ENCODE measurements around the gene LOXL3. TPM values are rescaled to one million over a fixed set of nuclear protein-coding genes. Genes with fewer than 3 reads are reported as not detected.

Gene LOXL3, protein sequence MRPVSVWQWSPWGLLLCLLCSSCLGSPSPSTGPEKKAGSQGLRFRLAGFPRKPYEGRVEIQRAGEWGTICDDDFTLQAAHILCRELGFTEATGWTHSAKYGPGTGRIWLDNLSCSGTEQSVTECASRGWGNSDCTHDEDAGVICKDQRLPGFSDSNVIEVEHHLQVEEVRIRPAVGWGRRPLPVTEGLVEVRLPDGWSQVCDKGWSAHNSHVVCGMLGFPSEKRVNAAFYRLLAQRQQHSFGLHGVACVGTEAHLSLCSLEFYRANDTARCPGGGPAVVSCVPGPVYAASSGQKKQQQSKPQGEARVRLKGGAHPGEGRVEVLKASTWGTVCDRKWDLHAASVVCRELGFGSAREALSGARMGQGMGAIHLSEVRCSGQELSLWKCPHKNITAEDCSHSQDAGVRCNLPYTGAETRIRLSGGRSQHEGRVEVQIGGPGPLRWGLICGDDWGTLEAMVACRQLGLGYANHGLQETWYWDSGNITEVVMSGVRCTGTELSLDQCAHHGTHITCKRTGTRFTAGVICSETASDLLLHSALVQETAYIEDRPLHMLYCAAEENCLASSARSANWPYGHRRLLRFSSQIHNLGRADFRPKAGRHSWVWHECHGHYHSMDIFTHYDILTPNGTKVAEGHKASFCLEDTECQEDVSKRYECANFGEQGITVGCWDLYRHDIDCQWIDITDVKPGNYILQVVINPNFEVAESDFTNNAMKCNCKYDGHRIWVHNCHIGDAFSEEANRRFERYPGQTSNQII
- total RNA-seq (10 to 100 TPM in 7 of 9 donors, 1 to 10 TPM in 2; 7.7 to 26.4 (median 12.8) TPM), polyA plus RNA-seq (10 to 100 TPM in 2 of 3 donors, 1 to 10 TPM in 1; 3.6 to 13.6 (median 11.2) TPM)
- long read RNA-seq, donor 1, transcript LOXL3-201 (14 exons, 3,502 nt) = major isoform, 6 of 13 reads
- long read RNA-seq, donor 1, partial matches to known transcripts = 7 of 13 reads
- long read RNA-seq, donor 1, other reads (novel, unspliced or antisense) = 0 of 13 reads
- long read RNA-seq, donor 2, partial matches to known transcripts = 17 of 20 reads
- long read RNA-seq, donor 2, other reads (novel, unspliced or antisense) = 0 of 20 reads
- long read RNA-seq, donor 3, partial matches to known transcripts = 7 of 8 reads
- long read RNA-seq, donor 3, other reads (novel, unspliced or antisense) = 0 of 8 reads
- long read RNA-seq, donor 4, partial matches to known transcripts = 0 of 6 reads
- long read RNA-seq, donor 4, other reads (novel, unspliced or antisense) = 1 of 6 reads
- long read RNA-seq, donor 5, transcript LOXL3-201 (14 exons, 3,502 nt) = major isoform, 10 of 21 reads
- long read RNA-seq, donor 5, partial matches to known transcripts = 3 of 21 reads
- long read RNA-seq, donor 5, other reads (novel, unspliced or antisense) = 8 of 21 reads
- long read RNA-seq, donor 6, partial matches to known transcripts = 2 of 5 reads
- long read RNA-seq, donor 6, other reads (novel, unspliced or antisense) = 1 of 5 reads
- long read RNA-seq, donor 7, partial matches to known transcripts = 6 of 8 reads
- long read RNA-seq, donor 7, other reads (novel, unspliced or antisense) = 0 of 8 reads
- long read RNA-seq, donor 8, transcript LOXL3-201 (14 exons, 3,502 nt) = major isoform, 7 of 18 reads
- long read RNA-seq, donor 8, partial matches to known transcripts = 11 of 18 reads
- long read RNA-seq, donor 8, other reads (novel, unspliced or antisense) = 0 of 18 reads
- long read RNA-seq, donor 9, partial matches to known transcripts = 6 of 6 reads
- long read RNA-seq, donor 9, other reads (novel, unspliced or antisense) = 0 of 6 reads
- long read RNA-seq, donor 10, transcript LOXL3-201 (14 exons, 3,502 nt) = major isoform, 5 of 5 reads
- long read RNA-seq, donor 10, partial matches to known transcripts = 0 of 5 reads
- long read RNA-seq, donor 10, other reads (novel, unspliced or antisense) = 0 of 5 reads

DNA sequence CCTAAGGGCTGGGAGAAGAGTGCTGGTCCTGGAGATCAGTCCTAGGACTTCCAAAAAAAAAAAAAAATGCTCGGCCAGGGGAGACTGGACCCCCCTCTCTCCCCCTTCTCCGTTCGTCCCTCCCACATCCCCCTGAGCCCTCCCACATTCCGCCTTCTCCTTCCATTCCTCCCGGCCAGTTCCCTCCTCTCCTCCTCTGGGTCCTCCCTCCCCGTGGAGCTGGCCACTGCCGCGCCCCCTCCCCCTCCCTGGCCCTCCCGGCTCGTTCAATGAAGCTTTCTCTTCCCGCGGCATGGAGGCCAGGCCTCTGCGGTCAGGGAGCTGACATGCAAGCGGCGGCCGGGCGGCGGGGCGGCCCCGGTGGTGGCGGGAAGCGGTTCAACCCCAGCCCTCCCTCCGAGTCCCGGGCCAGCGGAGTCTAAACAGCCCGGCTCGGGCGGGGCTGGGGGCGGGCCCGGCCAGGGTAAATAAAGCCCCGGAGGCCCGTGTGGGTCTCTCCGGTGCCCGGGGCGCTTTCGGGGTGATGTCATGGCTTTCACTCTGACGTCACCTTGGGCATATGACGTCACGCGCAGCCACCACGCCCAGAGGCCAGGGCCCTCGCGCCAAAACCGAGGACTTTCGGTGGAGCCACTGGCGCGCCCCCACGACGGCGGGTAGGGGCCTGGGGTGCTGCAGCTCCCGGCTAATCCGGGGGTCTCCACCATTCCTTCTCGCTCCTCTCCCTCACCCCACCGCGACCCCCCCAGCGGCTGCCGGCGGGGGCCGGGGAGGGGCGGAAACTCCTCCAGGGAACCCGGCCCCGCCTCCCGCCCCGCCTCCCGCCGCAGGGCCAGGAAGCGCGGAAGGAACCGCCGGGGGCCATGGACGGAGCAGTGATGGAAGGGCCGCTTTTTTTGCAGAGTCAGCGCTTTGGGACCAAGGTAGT lies at the start of gene LOXL3, which contains the start of gene DOK1:
TSS of gene LOXL3 (minus strand) at position 51 of the 928 bp plus-strand sequence. CDS start 1,308 bp downstream, outside the sequence.
TSS of gene DOK1 (plus strand) at position 829 of the 928 bp plus-strand sequence. CDS start at position 864, 35 bp downstream.
- peak within 1 kb of the TSS; percentile 51 to 98 (median 76) for H3K4me3 ChIP-seq
- TF ChIP-seq, protein P1, sequence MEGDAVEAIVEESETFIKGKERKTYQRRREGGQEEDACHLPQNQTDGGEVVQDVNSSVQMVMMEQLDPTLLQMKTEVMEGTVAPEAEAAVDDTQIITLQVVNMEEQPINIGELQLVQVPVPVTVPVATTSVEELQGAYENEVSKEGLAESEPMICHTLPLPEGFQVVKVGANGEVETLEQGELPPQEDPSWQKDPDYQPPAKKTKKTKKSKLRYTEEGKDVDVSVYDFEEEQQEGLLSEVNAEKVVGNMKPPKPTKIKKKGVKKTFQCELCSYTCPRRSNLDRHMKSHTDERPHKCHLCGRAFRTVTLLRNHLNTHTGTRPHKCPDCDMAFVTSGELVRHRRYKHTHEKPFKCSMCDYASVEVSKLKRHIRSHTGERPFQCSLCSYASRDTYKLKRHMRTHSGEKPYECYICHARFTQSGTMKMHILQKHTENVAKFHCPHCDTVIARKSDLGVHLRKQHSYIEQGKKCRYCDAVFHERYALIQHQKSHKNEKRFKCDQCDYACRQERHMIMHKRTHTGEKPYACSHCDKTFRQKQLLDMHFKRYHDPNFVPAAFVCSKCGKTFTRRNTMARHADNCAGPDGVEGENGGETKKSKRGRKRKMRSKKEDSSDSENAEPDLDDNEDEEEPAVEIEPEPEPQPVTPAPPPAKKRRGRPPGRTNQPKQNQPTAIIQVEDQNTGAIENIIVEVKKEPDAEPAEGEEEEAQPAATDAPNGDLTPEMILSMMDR (IDR thresholded peaks at IDR 0.05) = no peak
- no peak for TF ChIP-seq POLR2A (IDR thresholded peaks at IDR 0.05)
- no peaks in the 10 kb centered on the region for H3K9me3 ChIP-seq (replicated peaks in 1 of 3)
- peak; percentile 77 to 89 (median 85) for DNase-seq
- H3K36me3 ChIP-seq (replicated peaks in 1 of 2) = no peaks in the 10 kb centered on the region
- intact Hi-C loops (cut with DNase I) = no loop called here
- peaks cover 2 to 30% of the 10 kb centered on the region in 2 donors for H3K4me1 ChIP-seq (replicated peaks in 1 of 2)
- WGBS, 4 donors = 0 to 4% (median 1%) methylated on average over 11 to 73 of the region's 73 CpGs
- H3K27ac ChIP-seq = peak within 1 kb of the TSS; percentile 64 to 89 (median 76)
- H3K27me3 ChIP-seq = no peaks in the 10 kb centered on the region

DNA sequence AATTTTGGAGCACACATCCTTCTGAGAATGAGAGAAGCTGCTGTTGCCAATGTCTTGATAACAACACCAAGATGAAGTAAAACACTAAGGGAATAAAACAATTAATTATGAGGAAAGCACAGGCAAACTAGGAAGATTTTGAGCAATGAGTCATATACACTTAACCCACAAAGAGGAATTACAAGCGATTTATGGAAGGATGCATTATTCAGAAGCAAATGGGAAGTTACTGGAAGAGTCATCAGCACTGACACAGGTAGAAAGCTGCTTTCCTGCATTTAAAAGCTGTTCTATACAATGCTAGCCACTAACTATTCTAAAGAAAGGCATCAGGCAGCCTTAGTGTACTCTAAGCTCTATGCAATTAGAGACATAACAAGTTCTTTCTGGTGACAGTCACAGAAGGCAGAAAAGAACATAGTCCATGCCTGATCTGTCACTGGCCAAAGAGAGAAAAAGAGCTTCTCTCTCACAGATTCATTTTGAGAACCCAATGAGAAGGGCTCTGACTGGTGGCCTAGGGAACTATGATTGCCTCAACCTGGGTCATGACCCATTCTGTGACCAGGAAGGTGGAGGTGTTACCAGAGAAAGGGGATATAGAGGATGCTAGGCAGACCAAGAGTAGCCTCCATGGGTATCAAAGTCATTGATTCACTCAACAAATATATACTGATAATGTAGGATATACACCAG lies 49.0 kb upstream of the LOXL3 start:
- H3K36me3 ChIP-seq (replicated peaks in 1 of 2) = no peaks in the 10 kb centered on the region
- H3K27ac ChIP-seq = no peak overlapping the region
- no peaks in the 10 kb centered on the region for H3K9me3 ChIP-seq (replicated peaks in 1 of 3)
- H3K27me3 ChIP-seq = no peaks in the 10 kb centered on the region
- DNase-seq = no peak
- H3K4me1 ChIP-seq (replicated peaks in 1 of 2) = no peaks in the 10 kb centered on the region
- TF ChIP-seq POLR2A (IDR thresholded peaks at IDR 0.05) = no peak
- TF ChIP-seq, protein P1 (IDR thresholded peaks at IDR 0.05) = no peak
- intact Hi-C loops (cut with DNase I) = no loop called here
- H3K4me3 ChIP-seq = no peak overlapping the region
- WGBS, 4 donors = 38 to 53% (median 45%) methylated on average over 1 of the region's 1 CpG

All from adrenal gland (tissue), 19 donors.